Measurements from ENCODE around the gene HNF4A. TPM values are rescaled to one million over a fixed set of nuclear protein-coding genes. Genes with fewer than 3 reads are reported as not detected.
A peak's percentile ranks its signal among the peaks of the same experiment; 100 is the strongest.

The HNF4A gene
- total and polyA plus RNA-seq, 2 of the 13 experiments (the other 11 are each of a cell fraction or from before 2014, with no cell fraction given): 80.9 to 169 TPM

GRCh38 chr20:44410583-44411019 is 55.1 kb downstream of the HNF4A start (continued):
- 0 out of 2 replicates have a peak, but pooled peaks have one; percentile 8 for TF ChIP-seq ZNF784 (CRISPR knock-in tag; IDR thresholded peaks at IDR 0.05; ENCODE audit: borderline replicate concordance)
- TF ChIP-seq SIX4 (CRISPR knock-in tag; IDR thresholded peaks at IDR 0.05): no peak
- no peak for TF ChIP-seq ZNF205 (CRISPR knock-in tag; IDR thresholded peaks at IDR 0.05)
- TF ChIP-seq ZNF546 (CRISPR knock-in tag; conservative IDR thresholded peaks at IDR 0.05): peak; percentile 94; the same call in 1 of the 2 replicates
- no peak for TF ChIP-seq ZNF563 (CRISPR knock-in tag; IDR thresholded peaks at IDR 0.05)
- TF ChIP-seq ZNF773 (CRISPR knock-in tag; IDR thresholded peaks at IDR 0.05; ENCODE audit: borderline replicate concordance): no peak
- no peak for TF ChIP-seq ATF5 (CRISPR knock-in tag; IDR thresholded peaks at IDR 0.05; ENCODE audit: low read depth)
- TF ChIP-seq ZMYM4 (CRISPR knock-in tag; IDR thresholded peaks at IDR 0.05): 0 out of 2 replicates have a peak, but pooled peaks have one; percentile 9
- TF ChIP-seq ZNF318 (CRISPR knock-in tag; IDR thresholded peaks at IDR 0.05): no peak
- TF ChIP-seq FUBP1 (CRISPR knock-in tag; IDR thresholded peaks at IDR 0.05; ENCODE audit: borderline replicate concordance): no peak
- no peak for TF ChIP-seq RNF219 (CRISPR knock-in tag; IDR thresholded peaks at IDR 0.05)
- TF ChIP-seq ONECUT2 (CRISPR knock-in tag; IDR thresholded peaks at IDR 0.05): no peak
- TF ChIP-seq ARHGAP35 (CRISPR knock-in tag; IDR thresholded peaks at IDR 0.05; ENCODE audit: borderline replicate concordance): 0 out of 2 replicates have a peak, but pooled peaks have one; percentile 40
- no peak for TF ChIP-seq PBX3 (CRISPR knock-in tag; IDR thresholded peaks at IDR 0.05; ENCODE audit: borderline replicate concordance)
